Liver (tissue), 9 donors: ENCODE measurements around the gene DPP7. TPM values are rescaled to one million over a fixed set of nuclear protein-coding genes. Genes with fewer than 3 reads are reported as not detected.

ENCODE experiments used
- DNase-seq: peaks from one replicate; pipeline ENCODE4 v3.0.0-alpha.2; 2017; ENCODE audit warnings: low spot score
- H3K27ac ChIP-seq, 2 donors: one replicate each; pipeline ENCODE4 v1.7.0; 2013; ENCODE audit warnings: inconsistent platforms in 2 of 2, low read length in 2 of 2, control low read depth in 1 of 2, low read depth in 1 of 2, mild to moderate bottlenecking in 1 of 2
- H3K27me3 ChIP-seq, 4 donors: one replicate each; pipeline versions ENCODE4 v1.6.1 to v1.7.0; 2013; ENCODE audit warnings: low read length in 3 of 4, inconsistent platforms in 1 of 4, mild to moderate bottlenecking in 1 of 4, moderate library complexity in 1 of 4; ENCODE audit not compliant: control insufficient read depth in 4 of 4, insufficient read depth in 4 of 4
- H3K36me3 ChIP-seq, 4 donors: one replicate each; pipeline versions ENCODE4 v1.6.1 to v1.7.0; 2013; ENCODE audit warnings: low read length in 3 of 4, mild to moderate bottlenecking in 3 of 4, low read depth in 1 of 4, moderate library complexity in 1 of 4; ENCODE audit not compliant: control insufficient read depth in 4 of 4, insufficient read depth in 3 of 4
- H3K4me1 ChIP-seq, 4 donors: one replicate each; pipeline versions ENCODE4 v1.6.1 to v1.7.0; 2013; ENCODE audit warnings: low read length in 3 of 4, mild to moderate bottlenecking in 3 of 4, moderate library complexity in 1 of 4; ENCODE audit not compliant: control insufficient read depth in 4 of 4, insufficient read depth in 4 of 4
- H3K4me3 ChIP-seq, 3 donors: one replicate each; pipeline versions ENCODE4 v1.6.1 to v1.7.0; 2013; ENCODE audit warnings: low read length in 3 of 3, control low read depth in 1 of 3, low read depth in 1 of 3, mild to moderate bottlenecking in 1 of 3
- H3K9ac ChIP-seq, 2 donors: one replicate each; pipeline ENCODE4 v1.7.0; 2013; ENCODE audit warnings: low read length in 2 of 2, mild to moderate bottlenecking in 2 of 2, moderate library complexity in 2 of 2, control low read depth in 1 of 2, low read depth in 1 of 2
- H3K9me3 ChIP-seq, 4 donors: one replicate each; pipeline versions ENCODE4 v1.6.1 to v1.7.0; 2013; ENCODE audit warnings: low read length in 3 of 4; ENCODE audit not compliant: control insufficient read depth in 4 of 4
- ATF3 ChIP-seq: IDR thresholded peaks from 2 replicates; pipeline ENCODE4 v1.6.1; 2016; ENCODE audit warnings: antibody characterized with exemption
- CTCF ChIP-seq: fragments of 150-350 bp; IDR thresholded peaks from 2 replicates; pipeline ENCODE4 v1.5.1; 2017; ENCODE audit warnings: improper control_type of control experiment, low read depth, low read length; ENCODE audit not compliant: missing input control
- EGR1 ChIP-seq, 2 donors: IDR thresholded peaks; 2 replicates each; pipeline ENCODE4 v1.6.1; 2016 to 2018; ENCODE audit warnings: antibody characterized with exemption in 2 of 2, low read depth in 2 of 2
- FOXA1 ChIP-seq: IDR thresholded peaks from 2 replicates; pipeline ENCODE4 v1.6.1; 2016; ENCODE audit warnings: antibody characterized with exemption
- FOXA2 ChIP-seq: IDR thresholded peaks from 2 replicates; pipeline ENCODE4 v1.6.1; 2016; ENCODE audit warnings: antibody characterized with exemption
- GABPA ChIP-seq, 2 donors: IDR thresholded peaks in 1 of 2; conservative IDR thresholded peaks in 1 of 2; 2 replicates each; pipeline ENCODE4 v1.6.1; 2016; ENCODE audit warnings: antibody characterized with exemption in 2 of 2, mild to moderate bottlenecking in 1 of 2, moderate library complexity in 1 of 2
- HNF4A ChIP-seq, 2 donors: conservative IDR thresholded peaks; 2 replicates each; pipeline ENCODE4 v1.6.1; 2016; ENCODE audit warnings: antibody characterized with exemption in 2 of 2, mild to moderate bottlenecking in 2 of 2
- HNF4G ChIP-seq: IDR thresholded peaks from 2 replicates; pipeline ENCODE4 v1.6.1; 2016; ENCODE audit warnings: antibody characterized with exemption
- JUND ChIP-seq, 2 donors: IDR thresholded peaks; 2 replicates each; pipeline ENCODE4 v1.6.1; 2016; ENCODE audit warnings: antibody characterized with exemption in 2 of 2
- NR2F2 ChIP-seq: IDR thresholded peaks from 2 replicates; pipeline ENCODE4 v1.6.1; 2016; ENCODE audit warnings: antibody characterized with exemption
- RAD21 ChIP-seq, 2 donors: IDR thresholded peaks; 2 replicates each; pipeline ENCODE4 v1.6.1; 2016; ENCODE audit warnings: antibody characterized with exemption in 2 of 2, mild to moderate bottlenecking in 2 of 2
- REST ChIP-seq: IDR thresholded peaks from 2 replicates; pipeline ENCODE4 v1.6.1; 2016; ENCODE audit warnings: antibody characterized with exemption, mild to moderate bottlenecking
- RXRA ChIP-seq, 2 donors: IDR thresholded peaks; 2 replicates each; pipeline ENCODE4 v1.6.1; 2017 to 2018; ENCODE audit warnings: antibody characterized with exemption in 2 of 2, mild to moderate bottlenecking in 1 of 2
- SP1 ChIP-seq: IDR thresholded peaks from 2 replicates; pipeline ENCODE4 v1.6.1; 2018; ENCODE audit warnings: antibody characterized with exemption, mild to moderate bottlenecking
- TAF1 ChIP-seq: conservative IDR thresholded peaks from 2 replicates; pipeline ENCODE4 v1.6.1; 2016; ENCODE audit warnings: antibody characterized with exemption, mild to moderate bottlenecking
- YY1 ChIP-seq: IDR thresholded peaks from 2 replicates; pipeline ENCODE4 v1.6.1; 2016; ENCODE audit warnings: antibody characterized with exemption, mild to moderate bottlenecking
- WGBS: extraction: QIAGEN DNeasy Blood & Tissue Kit; methylation state at CpG from one replicate; pipeline ENCODE4 v1.1.7; 2013; 5-methylcytosine and 5-hydroxymethylcytosine counted together
- polyA plus RNA-seq, 2 donors: library from polyadenylated mRNA; stranded (reverse) in 1 of 2; unstranded in 1 of 2; fragments of 200-250 nt in 1 of 2; fragments of >200 nt in 1 of 2; fragmentation: Nextera tagmentation in 1 of 2; extraction: Ambion mirVana in 1 of 2; gene quantifications; one replicate each; pipeline versions ENCODE4 v1.2.1 to v1.2.3, GENCODE V29; 2013 to 2015
- total RNA-seq, 2 donors: library from RNA; depleted of rRNA; stranded (reverse); fragments of >200 nt; gene quantifications; one replicate each; pipeline ENCODE4 v1.2.3, GENCODE V29; 2014
- TF ChIP-seq, protein P1 (sequence below): IDR thresholded peaks from 2 replicates; pipeline ENCODE4 v1.6.1; 2016; ENCODE audit warnings: antibody characterized with exemption
- TF ChIP-seq, protein P2 (sequence below): IDR thresholded peaks from 2 replicates; pipeline ENCODE4 v1.6.1; 2016; ENCODE audit warnings: antibody characterized with exemption
- donor health status: healthy.
- donor health status: healthy.
- donor health status: healthy.
- donor health status: healthy.
- donor health status: healthy.

The DPP7 gene
- total and polyA plus RNA-seq, 4 donors, result 25.0 to 71.1 (median 50.7) TPM

GRCh38 chr9:137087409-137087925 is 27.1 kb downstream of the DPP7 start:
- peak overlapping the region; percentile 74 to 79 for H3K27ac ChIP-seq

More at GRCh38 chr9:137087409-137087925, 27.1 kb downstream of the DPP7 start:
- Histone ChIP-seq H3K9ac (peak overlapping the region in 1 of 2 donors; percentile 26), H3K36me3 (peaks cover 0 to 15% (median 4%) of the 10 kb centered on the region in 4 donors), H3K4me1 (peaks cover 5 to 20% (median 11%) of the 10 kb centered on the region in 4 donors), H3K4me3 (peak overlapping the region; percentile 27 to 83 (median 51)), H3K9me3 (no peaks in the 10 kb centered on the region), H3K27me3 (no peaks in the 10 kb centered on the region)
- TF ChIP-seq CTCF (no peak), HNF4A (conservative IDR thresholded peaks at IDR 0.05) (no peak), RAD21 (IDR thresholded peaks at IDR 0.05) (no peak), YY1 (no peak), HNF4G (no peak), TAF1 (no peak), SP1 (no peak), FOXA2 (no peak), JUND (IDR thresholded peaks at IDR 0.05) (no peak), GABPA (IDR thresholded peaks at IDR 0.05 in 1 of 2, conservative IDR thresholded peaks at IDR 0.05 in 1 of 2) (no peak), NR2F2 (no peak), FOXA1 (no peak), EGR1 (IDR thresholded peaks at IDR 0.05; ENCODE audit: low read depth in 2 of 2) (no peak), ATF3 (no peak), REST (no peak), RXRA (IDR thresholded peaks at IDR 0.05) (no peak)
- TF ChIP-seq, protein P1, sequence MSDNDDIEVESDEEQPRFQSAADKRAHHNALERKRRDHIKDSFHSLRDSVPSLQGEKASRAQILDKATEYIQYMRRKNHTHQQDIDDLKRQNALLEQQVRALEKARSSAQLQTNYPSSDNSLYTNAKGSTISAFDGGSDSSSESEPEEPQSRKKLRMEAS, result no peak
- TF ChIP-seq, protein P2, sequence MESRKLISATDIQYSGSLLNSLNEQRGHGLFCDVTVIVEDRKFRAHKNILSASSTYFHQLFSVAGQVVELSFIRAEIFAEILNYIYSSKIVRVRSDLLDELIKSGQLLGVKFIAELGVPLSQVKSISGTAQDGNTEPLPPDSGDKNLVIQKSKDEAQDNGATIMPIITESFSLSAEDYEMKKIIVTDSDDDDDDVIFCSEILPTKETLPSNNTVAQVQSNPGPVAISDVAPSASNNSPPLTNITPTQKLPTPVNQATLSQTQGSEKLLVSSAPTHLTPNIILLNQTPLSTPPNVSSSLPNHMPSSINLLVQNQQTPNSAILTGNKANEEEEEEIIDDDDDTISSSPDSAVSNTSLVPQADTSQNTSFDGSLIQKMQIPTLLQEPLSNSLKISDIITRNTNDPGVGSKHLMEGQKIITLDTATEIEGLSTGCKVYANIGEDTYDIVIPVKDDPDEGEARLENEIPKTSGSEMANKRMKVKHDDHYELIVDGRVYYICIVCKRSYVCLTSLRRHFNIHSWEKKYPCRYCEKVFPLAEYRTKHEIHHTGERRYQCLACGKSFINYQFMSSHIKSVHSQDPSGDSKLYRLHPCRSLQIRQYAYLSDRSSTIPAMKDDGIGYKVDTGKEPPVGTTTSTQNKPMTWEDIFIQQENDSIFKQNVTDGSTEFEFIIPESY, result no peak
- 18% methylated on average over 22 of the region's 22 CpGs for WGBS
- no peak for DNase-seq
